H1 (cell line): ENCODE data around the gene KIZ. TPM values are rescaled to one million over a fixed set of nuclear protein-coding genes. Genes with fewer than 3 reads are reported as not detected.

Experiments
- CTCF ChIA-PET: fragments of 300-600 bp; sonication (Branson Sonifier 250); formaldehyde crosslinking; loops from one replicate; lab custom pipeline; 2021; ENCODE audit not compliant: partially characterized antibody; lab: Charles Lee
- POLR2A ChIA-PET: fragments of 300-600 bp; sonication (Branson Sonifier 250); formaldehyde crosslinking; loops from one replicate; lab custom pipeline; 2021; ENCODE audit warnings: inconsistent platforms; ENCODE audit not compliant: partially characterized antibody; lab: Charles Lee
- DNase-seq, 2 experiments: peaks; one replicate each; pipeline versions ENCODE4 v3.0.0 to v3.0.0-alpha.2; 2010 to 2022; ENCODE audit warnings: low spot score in 2 of 2, low read depth in 1 of 2, mixed read lengths in 1 of 2
- FAIRE-seq: peaks from 2 replicates; lab custom pipeline; 2011; peaks lifted over from hg19 to GRCh38; lab: Jason Lieb, UNC
- H2AFZ ChIP-seq: 2 replicates; pipeline ENCODE4 v1.8.1; 2012; ENCODE audit warnings: low read length, inconsistent platforms
- H2AK5ac ChIP-seq: 2 replicates; pipeline ENCODE4 v1.6.1; 2013; ENCODE audit warnings: low read depth, low read length
- H2BK120ac ChIP-seq: replicated peaks from 2 replicates; pipeline ENCODE3; 2013; ENCODE audit warnings: low read depth, low read length, inconsistent platforms
- H2BK12ac ChIP-seq: 2 replicates; pipeline ENCODE4 v1.6.1; 2013; ENCODE audit warnings: low read depth, low read length
- H2BK15ac ChIP-seq: 2 replicates; pipeline ENCODE4 v1.6.1; 2013; ENCODE audit warnings: low read length
- H2BK20ac ChIP-seq: 2 replicates; pipeline ENCODE4 v1.6.1; 2013; ENCODE audit warnings: low read length
- H2BK5ac ChIP-seq: 2 replicates; pipeline ENCODE4 v1.6.1; 2013; ENCODE audit warnings: low read depth, low read length
- H3K14ac ChIP-seq: 2 replicates; pipeline ENCODE4 v1.6.1; 2013; ENCODE audit warnings: inconsistent platforms; ENCODE audit not compliant: insufficient read length
- H3K18ac ChIP-seq: 2 replicates; pipeline ENCODE4 v1.6.1; 2013; ENCODE audit warnings: low read length; ENCODE audit errors: extremely low read depth
- H3K23ac ChIP-seq: 2 replicates; pipeline ENCODE4 v1.6.1; 2013; ENCODE audit warnings: inconsistent platforms; ENCODE audit not compliant: insufficient read length
- H3K23me2 ChIP-seq: 2 replicates; pipeline ENCODE4 v1.6.1; 2013; ENCODE audit warnings: low read depth, low read length
- H3K27ac ChIP-seq: 2 replicates; pipeline ENCODE4 v1.6.1; 2011; ENCODE audit warnings: low read depth, low read length, inconsistent platforms
- H3K27me3 ChIP-seq, 4 experiments: replicated peaks in 1 of 4; 1 replicate in 1 of 4; 2 replicates in 3 of 4; pipeline versions ENCODE4 v1.6.1 to v1.8.1; 2011 to 2013; ENCODE audit warnings: low read length in 3 of 4, mild to moderate bottlenecking in 3 of 4, inconsistent platforms in 2 of 4, mixed read lengths in 2 of 4, moderate library complexity in 1 of 4; ENCODE audit not compliant: control insufficient read depth in 3 of 4, insufficient read depth in 3 of 4; ENCODE audit errors: extremely low read depth in 1 of 4
- H3K36me3 ChIP-seq, 4 experiments: 2 replicates each; pipeline versions ENCODE4 v1.6.1 to v1.8.1; 2011 to 2013; ENCODE audit warnings: mild to moderate bottlenecking in 4 of 4, low read length in 3 of 4, moderate library complexity in 2 of 4, control low read depth in 1 of 4, inconsistent platforms in 1 of 4; ENCODE audit not compliant: insufficient read depth in 4 of 4, control insufficient read depth in 2 of 4
- H3K4ac ChIP-seq: replicated peaks from 2 replicates; pipeline ENCODE3; 2013; ENCODE audit warnings: low read length, low read depth, mixed read lengths, inconsistent platforms; ENCODE audit not compliant: insufficient read length
- H3K4me1 ChIP-seq, 4 experiments: replicated peaks in 1 of 4; 1 replicate in 1 of 4; 2 replicates in 3 of 4; pipeline versions ENCODE4 v1.6.1 to v1.8.1; 2011 to 2013; ENCODE audit warnings: low read length in 3 of 4, inconsistent platforms in 2 of 4, mixed read lengths in 1 of 4; ENCODE audit not compliant: insufficient read depth in 4 of 4, control insufficient read depth in 3 of 4
- H3K4me2 ChIP-seq, 2 experiments: 2 replicates each; pipeline versions ENCODE4 v1.6.1 to v1.8.1; 2011 to 2013; ENCODE audit warnings: low read depth in 2 of 2, low read length in 2 of 2, control low read depth in 1 of 2, inconsistent platforms in 1 of 2, mild to moderate bottlenecking in 1 of 2; ENCODE audit not compliant: insufficient read depth in 1 of 2
- H3K4me3 ChIP-seq, 4 experiments: fragments of 200-600, 300-600 bp in 1 of 4; sonication (generic), shearing (Covaris generic), sonication (Bioruptor Twin) in 1 of 4; 2 replicates each; pipeline versions ENCODE4 v1.5.1 to v1.8.1; 2011 to 2016; ENCODE audit warnings: low read length in 4 of 4, low read depth in 3 of 4, control low read depth in 2 of 4, inconsistent platforms in 2 of 4, mild to moderate bottlenecking in 2 of 4, mixed read lengths in 1 of 4, moderate library complexity in 1 of 4; ENCODE audit not compliant: insufficient read depth in 2 of 4; ENCODE audit errors: extremely low read depth in 1 of 4
- H3K56ac ChIP-seq: replicated peaks from 2 replicates; pipeline ENCODE3; 2013; ENCODE audit warnings: low read depth, mild to moderate bottlenecking, mixed read lengths, low read length, inconsistent platforms; ENCODE audit not compliant: insufficient read length
- H3K79me1 ChIP-seq: 2 replicates; pipeline ENCODE4 v1.6.1; 2013; ENCODE audit warnings: low read depth, low read length, control low read depth
- H3K79me2 ChIP-seq, 2 experiments: 2 replicates each; pipeline versions ENCODE4 v1.6.1 to v1.8.1; 2012 to 2013; ENCODE audit warnings: low read length in 2 of 2, mild to moderate bottlenecking in 2 of 2, inconsistent platforms in 1 of 2; ENCODE audit not compliant: insufficient read depth in 2 of 2, control insufficient read depth in 1 of 2
- H3K9ac ChIP-seq, 4 experiments: replicated peaks in 1 of 4; 1 replicate in 1 of 4; 2 replicates in 3 of 4; pipeline versions ENCODE4 v1.6.1 to v1.8.1; 2011 to 2013; ENCODE audit warnings: low read depth in 3 of 4, low read length in 3 of 4, control low read depth in 2 of 4, mild to moderate bottlenecking in 2 of 4, moderate library complexity in 2 of 4, inconsistent platforms in 1 of 4; ENCODE audit errors: extremely low read depth in 1 of 4
- H3K9me3 ChIP-seq, 2 experiments: 2 replicates each; pipeline versions ENCODE4 v1.6.1 to v1.8.1; 2012 to 2013; ENCODE audit warnings: mild to moderate bottlenecking in 2 of 2, moderate library complexity in 2 of 2, control low read depth in 1 of 2, inconsistent platforms in 1 of 2, low read depth in 1 of 2, low read length in 1 of 2, mixed read lengths in 1 of 2; ENCODE audit not compliant: insufficient read depth in 2 of 2
- H4K20me1 ChIP-seq, 2 experiments: replicated peaks in 1 of 2; 2 replicates each; pipeline versions ENCODE3 to v1.8.1; 2011 to 2013; ENCODE audit warnings: inconsistent platforms in 2 of 2, low read length in 2 of 2, mild to moderate bottlenecking in 1 of 2; ENCODE audit not compliant: insufficient read depth in 2 of 2, control insufficient read depth in 1 of 2
- H4K5ac ChIP-seq: 2 replicates; pipeline ENCODE4 v1.6.1; 2013; ENCODE audit warnings: low read length, low read depth, mixed read lengths, inconsistent platforms; ENCODE audit not compliant: insufficient read length
- H4K8ac ChIP-seq: 2 replicates; pipeline ENCODE4 v1.8.0; 2013; ENCODE audit warnings: mild to moderate bottlenecking, moderate library complexity, low read length, inconsistent platforms; ENCODE audit not compliant: insufficient read depth; ENCODE audit errors: extremely low read depth
- H4K91ac ChIP-seq: replicated peaks from 2 replicates; pipeline ENCODE3; 2013; ENCODE audit warnings: low read length, mixed read lengths, inconsistent platforms; ENCODE audit not compliant: insufficient read length
- CHD2 ChIP-seq: IDR thresholded peaks from 2 replicates; pipeline ENCODE4 v1.6.1; 2012; ENCODE audit warnings: low read length, improper control_type of control experiment
- JUN ChIP-seq: IDR thresholded peaks from 2 replicates; pipeline ENCODE4 v1.6.1; 2011; ENCODE audit warnings: low read depth, mild to moderate bottlenecking, improper control_type of control experiment, low read length
- KDM4A ChIP-seq: IDR thresholded peaks from one replicate; pipeline ENCODE4 v1.7.1; 2012; ENCODE audit warnings: low read depth, mild to moderate bottlenecking, moderate library complexity, low read length, inconsistent platforms; ENCODE audit not compliant: severe bottlenecking
- SIN3A ChIP-seq, 2 experiments: IDR thresholded peaks in 1 of 2; conservative IDR thresholded peaks in 1 of 2; 2 replicates each; pipeline ENCODE4 v1.6.1; 2011 to 2012; ENCODE audit warnings: low read length in 2 of 2, improper control_type of control experiment in 1 of 2, low read depth in 1 of 2, mild to moderate bottlenecking in 1 of 2
- SP2 ChIP-seq: IDR thresholded peaks from 2 replicates; pipeline ENCODE4 v1.6.1; 2012; ENCODE audit warnings: mild to moderate bottlenecking, low read length, inconsistent platforms
- WGBS, 2 experiments: shearing (Covaris generic) in 1 of 2; methylation state at CpG; one replicate each; pipeline versions ENCODE4 v1.1.6 to v1.1.7; 2013 to 2015; ENCODE audit warnings: low lambda C conversion rate in 2 of 2, mixed read lengths in 2 of 2, inconsistent platforms in 1 of 2, low coverage in 1 of 2, missing lambda C conversion rate in 1 of 2; ENCODE audit not compliant: insufficient replicate concordance in 2 of 2, insufficient coverage in 1 of 2, insufficient read length in 1 of 2; ENCODE audit errors: extremely low coverage in 1 of 2, missing lambda C conversion rate in 1 of 2; 5-methylcytosine and 5-hydroxymethylcytosine counted together
- polyA plus RNA-seq, 7 experiments: library from polyadenylated mRNA; depleted of rRNA in 3 of 7; stranded (reverse) in 5 of 7; unstranded in 2 of 7; fragments of >200 nt in 5 of 7; fragments of 200-250 nt in 2 of 7; gene quantifications; 1 replicate in 5 of 7; 2 replicates in 1 of 7; 4 replicates in 1 of 7; pipeline versions ENCODE4 v1.2.1 to v1.2.3, GENCODE V29; 2011 to 2013; ENCODE audit warnings: missing spikeins in 2 of 7, mixed read lengths in 2 of 7
- total RNA-seq: library from RNA; stranded (reverse); fragmentation: NEBNext Ultra II Directional; extraction: Animal tissue kit (Norgen Biotek cat#: 25700); gene quantifications from 2 replicates; pipeline ENCODE4 v1.2.1, GENCODE V29; 2021

Gene KIZ
- total and polyA plus RNA-seq, 2 of the 8 experiments (the other 6 are each of a cell fraction or from before 2014, with no cell fraction given) = 13.0 to 51.7 TPM

DNA sequence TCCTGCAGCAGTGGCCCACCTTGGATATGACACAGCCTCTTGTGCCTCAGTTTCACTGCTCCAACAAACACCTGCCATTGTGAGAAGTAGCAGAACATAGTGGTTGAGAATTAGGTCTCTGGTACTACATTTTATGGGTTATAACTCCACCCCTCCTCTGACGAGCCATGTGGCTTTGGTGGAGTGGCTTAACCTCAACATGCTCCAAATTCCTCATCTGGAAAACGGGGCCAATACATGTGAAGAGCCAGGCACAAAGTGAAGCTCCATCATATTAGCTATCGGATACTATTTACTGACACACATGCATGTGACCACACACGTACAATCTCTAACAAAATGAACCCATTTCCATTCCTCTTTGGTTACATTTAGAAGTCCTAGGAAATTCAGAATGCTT is 8.4 kb upstream of the KIZ start:
- no peaks in the 10 kb centered on the region; a peak in 2 of 7 replicates for H3K27me3 ChIP-seq
- POLR2A ChIA-PET = interaction anchor here (1.6 kb wide), 1 partner anchor 72 kb away, joined by 3 read pairs; no protein-coding TSS in a partner anchor
- 92% methylated on average over 4 of the region's 4 CpGs; no CpG with 5 or more reads in 1 of the 2 experiments for WGBS, 2 experiments
- H2BK120ac ChIP-seq = no peak overlapping the region
- H2BK15ac ChIP-seq = no peak overlapping the region
- FAIRE-seq = no peak
- no peak overlapping the region for H3K4me3 ChIP-seq
- no peaks in the 10 kb centered on the region for H3K4me1 ChIP-seq
- H3K4me2 ChIP-seq = no peak overlapping the region
- no peak overlapping the region for H3K18ac ChIP-seq
- no peak overlapping the region for H2BK20ac ChIP-seq
- no peak overlapping the region for H3K23ac ChIP-seq
- no peak overlapping the region for H2BK12ac ChIP-seq
- H4K5ac ChIP-seq = no peak overlapping the region
- CTCF ChIA-PET = interaction anchor here (1.0 to 1.1 kb wide), 2 partner anchors 12 to 16 kb away, joined by 3 read pairs; no protein-coding TSS in a partner anchor
- H3K79me2 ChIP-seq = no peaks in the 10 kb centered on the region
- peaks cover 0 to 3% of the 10 kb centered on the region in 2 experiments; a peak in 1 of 4 replicates for H3K9me3 ChIP-seq
- no peaks in the 10 kb centered on the region for H3K79me1 ChIP-seq
- no peak overlapping the region for H2BK5ac ChIP-seq
- H4K8ac ChIP-seq = no peak overlapping the region
- no peak for DNase-seq
- H3K9ac ChIP-seq = no peak overlapping the region
- no peak overlapping the region for H2AFZ ChIP-seq
- no peak overlapping the region for H4K91ac ChIP-seq
- H3K4ac ChIP-seq = no peak overlapping the region
- H3K14ac ChIP-seq = no peak overlapping the region
- H2AK5ac ChIP-seq = no peak overlapping the region
- no peak overlapping the region for H3K27ac ChIP-seq
- TF ChIP-seq SP2 (no peak), SIN3A (conservative IDR thresholded peaks at IDR 0.05 in 1 of 2, IDR thresholded peaks at IDR 0.05 in 1 of 2; ENCODE audit: low read depth in 1 of 2, low read length in 2 of 2) (no peak), KDM4A (no peak), JUN (no peak), CHD2 (no peak)
- H3K56ac ChIP-seq = no peak overlapping the region
- no peaks in the 10 kb centered on the region for H3K23me2 ChIP-seq
- no peaks in the 10 kb centered on the region for H3K36me3 ChIP-seq
- no peaks in the 10 kb centered on the region for H4K20me1 ChIP-seq
